Tongue (tissue), 2 donors: Measurements from ENCODE around the gene LMAN1. TPM values are rescaled to one million over a fixed set of nuclear protein-coding genes. Genes with fewer than 3 reads are reported as not detected.

Experiments used
- DNase-seq: peaks from one replicate; pipeline ENCODE4 v3.0.0-alpha.2; 2015
- total RNA-seq: library from RNA; depleted of rRNA; stranded (reverse); fragments of >200 nt; gene quantifications from one replicate; pipeline ENCODE4 v1.2.3, GENCODE V29; 2014

The LMAN1 gene, protein sequence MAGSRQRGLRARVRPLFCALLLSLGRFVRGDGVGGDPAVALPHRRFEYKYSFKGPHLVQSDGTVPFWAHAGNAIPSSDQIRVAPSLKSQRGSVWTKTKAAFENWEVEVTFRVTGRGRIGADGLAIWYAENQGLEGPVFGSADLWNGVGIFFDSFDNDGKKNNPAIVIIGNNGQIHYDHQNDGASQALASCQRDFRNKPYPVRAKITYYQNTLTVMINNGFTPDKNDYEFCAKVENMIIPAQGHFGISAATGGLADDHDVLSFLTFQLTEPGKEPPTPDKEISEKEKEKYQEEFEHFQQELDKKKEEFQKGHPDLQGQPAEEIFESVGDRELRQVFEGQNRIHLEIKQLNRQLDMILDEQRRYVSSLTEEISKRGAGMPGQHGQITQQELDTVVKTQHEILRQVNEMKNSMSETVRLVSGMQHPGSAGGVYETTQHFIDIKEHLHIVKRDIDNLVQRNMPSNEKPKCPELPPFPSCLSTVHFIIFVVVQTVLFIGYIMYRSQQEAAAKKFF
- total RNA-seq = 132 TPM

DNA sequence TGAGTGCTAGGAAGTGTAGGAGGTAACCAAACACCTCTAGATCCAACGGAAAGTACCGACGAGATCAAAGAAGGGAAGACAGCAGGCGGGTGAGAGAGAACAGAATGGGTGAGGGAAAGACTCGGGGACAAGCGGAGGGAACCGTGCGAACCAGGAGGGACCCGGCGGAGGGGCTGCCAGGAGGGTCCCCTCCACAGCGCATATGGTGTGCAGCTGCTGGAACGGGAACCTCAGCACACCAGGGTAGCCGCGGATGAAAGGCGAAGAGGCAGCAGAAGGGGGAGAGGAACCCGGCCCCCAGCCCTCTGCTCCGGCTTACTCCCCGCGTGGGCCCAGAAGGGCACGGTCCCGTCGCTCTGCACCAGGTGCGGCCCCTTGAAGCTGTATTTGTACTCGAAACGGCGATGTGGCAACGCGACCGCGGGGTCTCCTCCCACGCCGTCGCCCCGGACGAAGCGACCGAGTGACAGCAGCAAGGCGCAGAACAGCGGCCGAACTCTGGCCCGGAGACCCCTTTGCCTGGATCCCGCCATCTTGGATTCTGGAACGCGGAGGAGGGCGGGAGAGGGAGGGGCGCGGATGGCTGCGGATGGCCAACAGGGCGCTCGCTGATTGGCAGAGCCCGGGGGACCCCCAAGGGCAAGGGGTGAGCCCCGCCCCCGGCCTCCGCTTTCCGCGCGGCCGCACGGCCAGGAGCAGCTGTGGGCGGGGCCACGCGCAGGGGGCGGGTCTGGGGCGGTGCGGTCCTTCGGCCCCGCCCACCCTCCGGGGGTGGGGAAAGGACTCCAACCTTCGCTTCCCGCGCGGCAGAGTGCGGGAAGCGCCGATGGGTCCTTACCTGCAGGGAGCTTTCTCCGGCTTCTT, at the start of gene LMAN1:
Gene LMAN1 (minus strand): TSS at position 554 of the 864 bp plus-strand sequence. CDS start 21 bp downstream, at position 533.
- peak; percentile 98 for DNase-seq

- DNase-seq = peak; percentile 87
These were observed 43.5 kb upstream of the LMAN1 start for GRCh38 chr18:59402432-59403090.

DNA sequence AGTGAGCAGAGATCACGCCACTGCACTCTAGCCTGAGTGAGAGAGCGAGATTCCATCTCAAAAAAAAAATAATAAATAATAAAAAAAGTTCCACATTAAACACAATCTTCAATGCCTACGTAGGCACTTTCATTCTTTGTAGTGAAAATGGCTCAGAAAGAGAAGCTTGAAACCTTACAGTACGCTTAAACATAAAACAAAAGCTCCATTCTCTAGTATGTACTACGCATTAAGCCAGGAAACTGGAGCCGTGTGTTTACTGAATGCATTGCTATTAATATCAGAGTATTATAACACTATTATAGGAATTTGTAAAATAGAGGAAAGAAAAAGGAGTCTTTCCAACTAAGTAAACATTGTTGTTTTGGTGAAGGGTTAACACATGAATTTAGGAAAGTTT, 41.3 kb upstream of the LMAN1 start:
- DNase-seq = no peak

GRCh38 chr18:59395226-59396175, 36.4 kb upstream of the LMAN1 start:
- no peak for DNase-seq

DNA sequence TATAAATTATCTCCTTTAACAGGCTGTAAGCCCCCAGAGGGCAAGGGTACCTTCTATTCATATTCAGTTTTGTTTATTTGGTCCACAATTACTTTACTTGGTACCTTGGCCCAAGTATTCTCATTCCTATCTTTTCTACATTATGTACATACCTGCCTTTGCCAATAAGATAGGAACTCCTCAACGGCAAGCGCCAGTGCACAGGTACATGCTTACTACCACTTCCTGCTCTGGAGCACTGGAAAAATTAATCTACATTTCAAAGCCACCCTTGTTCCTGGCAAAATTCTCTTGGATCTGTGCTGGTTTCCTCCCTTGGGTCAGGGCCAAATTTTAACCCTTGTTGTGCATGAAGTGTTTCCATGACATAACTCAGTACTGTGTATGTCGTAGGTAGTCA, 34.3 kb upstream of the LMAN1 start:
- DNase-seq = no peak

- no peak for DNase-seq
These were observed 29.8 kb upstream of the LMAN1 start for GRCh38 chr18:59388817-59389216.

- no peak for DNase-seq
These were observed 28.9 kb upstream of the LMAN1 start for GRCh38 chr18:59387687-59388565.

DNA sequence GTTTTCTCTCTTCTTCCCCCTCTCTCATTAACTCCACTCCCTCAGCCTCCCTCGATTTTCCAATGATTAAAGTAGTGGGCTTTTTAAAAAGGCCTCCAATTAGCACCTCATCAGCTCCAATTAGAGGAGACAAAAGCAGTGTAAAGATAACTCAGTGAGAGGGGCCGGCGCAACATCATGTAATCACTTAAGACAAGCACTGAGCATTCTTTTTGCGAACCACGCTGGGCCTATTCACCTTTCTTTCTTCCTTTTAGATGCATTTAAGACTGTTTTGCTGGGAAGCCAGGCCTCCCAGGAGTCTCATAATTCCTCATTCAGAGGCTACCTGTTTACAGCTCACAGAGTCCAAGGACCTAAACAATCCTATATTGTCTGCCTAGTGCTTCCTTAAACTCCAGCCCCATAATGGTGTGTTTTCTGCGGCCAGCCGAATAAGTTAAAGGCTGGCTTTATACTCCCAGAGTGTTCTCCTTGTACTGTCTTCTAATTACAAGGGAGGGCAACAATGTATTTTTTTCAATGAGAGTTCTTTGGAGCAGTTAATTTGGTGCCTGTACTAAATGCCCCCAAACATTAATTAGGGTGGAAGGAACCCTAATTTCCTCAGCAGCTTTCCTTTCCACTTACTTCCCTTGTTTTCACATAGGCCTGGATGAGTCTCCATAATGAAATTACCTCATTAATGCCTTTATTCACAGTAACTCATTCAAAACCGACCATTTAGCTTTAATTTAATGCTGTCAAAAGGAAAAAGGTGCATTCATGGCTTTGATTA, 28.0 kb upstream of the LMAN1 start:
- no peak for DNase-seq

DNA sequence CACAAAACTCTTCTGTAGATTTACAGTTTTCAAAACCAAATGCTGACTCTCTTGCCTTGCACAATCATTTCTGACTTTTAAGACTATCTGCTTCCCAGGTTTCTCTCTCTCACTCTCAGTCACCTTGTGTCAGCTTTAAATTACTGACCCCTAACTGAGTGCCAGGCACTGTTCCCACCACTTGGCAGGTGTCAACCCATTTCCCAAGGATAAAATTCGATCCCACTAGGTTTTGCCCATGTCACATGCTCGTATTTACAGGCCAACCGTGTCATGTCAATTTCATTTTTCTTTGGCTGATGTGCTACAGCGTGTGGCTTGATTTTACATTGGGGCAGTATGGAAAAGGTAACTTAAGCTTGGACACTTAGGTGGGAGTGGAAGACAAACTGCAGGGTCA, 26.1 kb upstream of the LMAN1 start:
- DNase-seq = no peak

GRCh38 chr18:59383851-59384250, 24.8 kb upstream of the LMAN1 start:
- no peak for DNase-seq

- DNase-seq = no peak
These were observed 23.3 kb upstream of the LMAN1 start for GRCh38 chr18:59382383-59382782.

DNA sequence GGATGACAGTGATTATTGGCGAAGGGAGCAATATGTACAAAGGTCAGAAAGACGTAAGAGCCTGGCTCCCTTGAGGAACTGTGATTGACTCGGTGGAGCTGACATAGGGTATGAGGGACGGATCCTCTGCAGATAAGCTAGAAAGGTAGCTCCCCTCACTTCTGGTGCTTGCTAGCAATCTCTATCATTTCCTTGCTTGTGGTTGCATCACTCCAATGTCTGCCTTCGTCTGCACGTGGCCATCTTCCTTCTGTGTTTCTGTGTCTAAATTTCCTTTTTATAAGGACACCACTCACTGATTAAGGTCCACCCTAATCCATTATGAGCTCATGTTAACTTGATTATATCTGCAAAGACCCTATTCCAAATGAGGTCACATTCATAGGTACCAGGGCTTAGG, 22.9 kb upstream of the LMAN1 start:
- no peak for DNase-seq

DNA sequence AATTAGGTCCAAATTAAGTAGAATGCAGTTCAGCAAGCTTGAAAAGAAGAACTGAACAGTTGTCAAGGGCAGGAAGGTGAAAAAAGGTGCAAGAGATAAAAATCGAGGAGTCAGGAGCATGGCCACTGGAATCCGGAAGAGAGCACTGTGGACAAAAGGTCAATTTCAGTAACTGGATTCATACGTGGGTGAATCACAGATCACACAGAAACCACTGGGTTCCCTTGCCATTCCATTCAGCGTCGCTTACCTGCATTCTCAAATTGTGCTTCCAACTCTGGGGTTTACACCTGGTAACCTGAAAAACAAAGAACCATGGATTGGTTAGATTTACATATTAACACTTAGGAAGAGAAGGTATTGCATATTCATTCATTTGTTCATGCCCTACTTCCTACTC, 21.6 kb upstream of the LMAN1 start:
- DNase-seq = no peak

DNA sequence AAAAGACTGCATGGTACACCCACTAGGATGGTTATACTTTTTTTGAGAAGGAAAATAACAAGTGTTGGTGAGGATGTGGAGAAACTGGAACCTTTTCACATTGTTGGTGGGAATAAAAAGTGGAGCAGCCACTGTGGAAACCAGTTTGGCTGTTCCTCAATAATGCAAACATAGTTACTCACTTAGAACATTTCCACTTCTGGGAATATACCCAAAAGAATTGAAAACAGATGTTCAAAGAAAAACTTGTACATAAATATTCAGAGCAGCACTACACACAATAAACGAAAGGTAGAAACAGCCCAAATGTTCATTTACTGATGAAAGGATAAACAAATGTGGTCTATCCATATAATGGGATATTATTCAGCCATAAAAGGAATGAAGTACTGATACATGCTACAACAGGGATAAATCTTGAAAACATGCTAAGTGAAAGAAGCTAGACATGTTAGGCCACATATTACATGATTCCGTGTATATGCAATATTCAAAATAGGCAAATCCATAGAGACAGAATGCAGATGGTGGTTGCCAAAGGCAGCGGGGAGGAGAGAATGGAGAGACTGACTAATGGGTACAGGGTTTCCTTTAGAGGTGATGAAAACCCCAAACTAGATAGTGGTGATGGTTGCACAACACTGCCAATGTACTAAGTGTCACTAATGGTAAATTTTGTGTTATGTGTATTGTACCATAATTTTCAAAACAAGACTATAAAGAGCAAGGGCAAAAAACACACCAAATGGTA, 20.9 kb upstream of the LMAN1 start:
- no peak for DNase-seq

- no peak for DNase-seq
These were observed 18.7 kb upstream of the LMAN1 start for GRCh38 chr18:59377613-59378337.

GRCh38 chr18:59376351-59376935, 17.4 kb upstream of the LMAN1 start:
- DNase-seq = no peak

GRCh38 chr18:59374128-59374527, 15.1 kb upstream of the LMAN1 start:
- DNase-seq = no peak

GRCh38 chr18:59372975-59373374, 13.9 kb upstream of the LMAN1 start:
- DNase-seq = no peak
